SK-N-SH (cell line): Measurements from ENCODE around the gene MXD3. TPM values are rescaled to one million over a fixed set of nuclear protein-coding genes. Genes with fewer than 3 reads are reported as not detected.

ENCODE experiments used
- CTCF ChIA-PET: fragments of 300-600, 350-600 bp; formaldehyde crosslinking; extraction: SDS; loops from one replicate; lab custom pipeline; 2021; lab: Yijun Ruan, JAX
- POLR2A ChIA-PET: fragments of 350-600 bp; sonication (Branson Sonifier 250); formaldehyde crosslinking; extraction: SDS; loops from one replicate; lab custom pipeline; 2020; ENCODE audit warnings: antibody characterized with exemption, inconsistent platforms; lab: Yijun Ruan, JAX
- DNase-seq: peaks from one replicate; pipeline ENCODE4 v3.0.0; 2012
- H2AFZ ChIP-seq: fragments of 200-600 bp; sonication (generic); 2 replicates; pipeline ENCODE4 v1.8.1; 2016; ENCODE audit warnings: antibody characterized with exemption, mild to moderate bottlenecking, low read depth
- H3F3A ChIP-seq: fragments of 200-600 bp; sonication (generic); replicated peaks from 2 replicates; pipeline ENCODE3; 2016; ENCODE audit warnings: antibody characterized with exemption, mild to moderate bottlenecking; ENCODE audit not compliant: insufficient read depth
- H3K27ac ChIP-seq, 2 experiments: fragments of 200-500 bp in 1 of 2; fragments of 200-600 bp in 1 of 2; sonication (Bioruptor generic) in 1 of 2; sonication (generic), shearing (Covaris generic) in 1 of 2; 2 replicates each; pipeline versions ENCODE4 v1.5.1 to v1.6.1; 2014 to 2016; ENCODE audit warnings: low read depth in 2 of 2, inconsistent platforms in 1 of 2, low read length in 1 of 2, mild to moderate bottlenecking in 1 of 2, mixed read lengths in 1 of 2
- H3K27me3 ChIP-seq: fragments of 200-600 bp; sonication (generic), shearing (Covaris generic); 2 replicates; pipeline ENCODE4 v1.6.1; 2016; ENCODE audit warnings: mixed run types; ENCODE audit not compliant: insufficient read depth
- H3K36me3 ChIP-seq, 2 experiments: fragments of 200-500 bp in 1 of 2; fragments of 200-600 bp in 1 of 2; sonication (Bioruptor generic) in 1 of 2; sonication (generic) in 1 of 2; replicated peaks in 1 of 2; 2 replicates each; pipeline versions ENCODE3 to v1.5.1; 2014 to 2016; ENCODE audit warnings: low read length in 1 of 2, mild to moderate bottlenecking in 1 of 2; ENCODE audit not compliant: insufficient read depth in 2 of 2, control insufficient read depth in 1 of 2
- H3K4me1 ChIP-seq, 2 experiments: fragments of 200-500 bp in 1 of 2; fragments of 200-600 bp in 1 of 2; sonication (Bioruptor generic) in 1 of 2; sonication (generic), shearing (Covaris generic) in 1 of 2; 2 replicates each; pipeline versions ENCODE4 v1.5.1 to v1.6.1; 2014 to 2016; ENCODE audit warnings: low read depth in 1 of 2, low read length in 1 of 2, mixed run types in 1 of 2; ENCODE audit not compliant: insufficient read depth in 2 of 2, control insufficient read depth in 1 of 2
- H3K4me2 ChIP-seq: fragments of 200-600 bp; sonication (generic), shearing (Covaris generic); 2 replicates; pipeline ENCODE4 v1.6.1; 2017; ENCODE audit warnings: mixed run types
- H3K4me3 ChIP-seq, 2 experiments: fragments of 200-500 bp in 1 of 2; fragments of 200-600 bp in 1 of 2; sonication (Bioruptor generic) in 1 of 2; sonication (generic), shearing (Covaris generic) in 1 of 2; 2 replicates each; pipeline versions ENCODE4 v1.5.1 to v1.8.1; 2014 to 2016; ENCODE audit warnings: low read depth in 2 of 2, inconsistent platforms in 1 of 2, low read length in 1 of 2, mild to moderate bottlenecking in 1 of 2, mixed read lengths in 1 of 2, moderate library complexity in 1 of 2
- H3K79me2 ChIP-seq: fragments of 200-600 bp; sonication (generic); 2 replicates; pipeline ENCODE4 v1.8.1; 2017; ENCODE audit warnings: mild to moderate bottlenecking; ENCODE audit not compliant: insufficient read depth
- H3K9ac ChIP-seq: fragments of 200-600 bp; sonication (generic); 2 replicates; pipeline ENCODE4 v1.6.1; 2017; ENCODE audit warnings: mixed run types
- H3K9me2 ChIP-seq: fragments of 200-600 bp; sonication (generic); 2 replicates; pipeline ENCODE4 v1.6.1; 2017; ENCODE audit warnings: mixed run types
- H3K9me3 ChIP-seq: fragments of 200-600 bp; sonication (generic); 2 replicates; pipeline ENCODE4 v1.6.1; 2017; ENCODE audit warnings: mixed run types, mild to moderate bottlenecking, moderate library complexity
- H4K20me1 ChIP-seq: fragments of 200-600 bp; sonication (generic); 2 replicates; pipeline ENCODE4 v1.6.1; 2017; ENCODE audit warnings: mild to moderate bottlenecking, mixed run types; ENCODE audit not compliant: insufficient read depth
- CHD2 ChIP-seq: fragments of 150-350 bp; IDR thresholded peaks from 2 replicates; pipeline ENCODE4 v1.6.1; 2018; ENCODE audit warnings: low read length; ENCODE audit not compliant: partially characterized antibody
- CTCF ChIP-seq: fragments of 200-600 bp; sonication (generic); IDR thresholded peaks from 2 replicates; pipeline ENCODE4 v1.6.1; 2017; ENCODE audit warnings: antibody characterized with exemption, mild to moderate bottlenecking, moderate library complexity
- ELF1 ChIP-seq: IDR thresholded peaks from 2 replicates; pipeline ENCODE4 v1.4.0; 2012
- EZH2phosphoT487 ChIP-seq: fragments of 200-600 bp; sonication (generic); IDR thresholded peaks from 2 replicates; pipeline ENCODE4 v1.6.1; 2017; ENCODE audit warnings: low read depth, mixed run types, mild to moderate bottlenecking, antibody characterized with exemption, moderate library complexity, borderline replicate concordance
- FOSL2 ChIP-seq: IDR thresholded peaks from 2 replicates; pipeline ENCODE4 v1.4.0; 2012; ENCODE audit warnings: low read depth, mild to moderate bottlenecking, moderate library complexity, borderline replicate concordance
- FOXJ3 ChIP-seq: sonication (generic); formaldehyde crosslinking; IDR thresholded peaks from 2 replicates; pipeline ENCODE4 v1.5.1; 2020; ENCODE audit warnings: mild to moderate bottlenecking, missing genetic modification reagents
- FOXM1 ChIP-seq: IDR thresholded peaks from 2 replicates; pipeline ENCODE4 v1.4.0; 2012; ENCODE audit warnings: low read depth, mild to moderate bottlenecking
- GATA2 ChIP-seq: sonication (generic); formaldehyde crosslinking; IDR thresholded peaks from 2 replicates; pipeline ENCODE4 v1.5.0; 2020; ENCODE audit warnings: mild to moderate bottlenecking, missing genetic modification reagents
- IRF3 ChIP-seq: fragments of 150-350 bp; IDR thresholded peaks from 2 replicates; pipeline ENCODE4 v1.6.1; 2016; ENCODE audit warnings: mild to moderate bottlenecking, low read depth, low read length
- JUND ChIP-seq: IDR thresholded peaks from 2 replicates; pipeline ENCODE4 v1.4.0; 2012
- MXI1 ChIP-seq: IDR thresholded peaks from 2 replicates; pipeline ENCODE4 v1.6.1; 2012; ENCODE audit warnings: mild to moderate bottlenecking, low read depth, low read length, improper control_type of control experiment
- PBX3 ChIP-seq: IDR thresholded peaks from 2 replicates; pipeline ENCODE4; 2012
- RAD21 ChIP-seq: IDR thresholded peaks from 2 replicates; pipeline ENCODE4 v1.6.1; 2012; ENCODE audit warnings: mild to moderate bottlenecking, low read length
- REST ChIP-seq: IDR thresholded peaks from 2 replicates; pipeline ENCODE4 v1.6.1; 2012; ENCODE audit warnings: mild to moderate bottlenecking, low read depth, low read length, moderate library complexity
- RFX5 ChIP-seq: IDR thresholded peaks from 2 replicates; pipeline ENCODE4 v1.6.1; 2012; ENCODE audit warnings: mild to moderate bottlenecking, improper control_type of control experiment, low read length
- TCF12 ChIP-seq: IDR thresholded peaks from 2 replicates; pipeline ENCODE4 v1.4.0; 2012
- TEAD4 ChIP-seq: IDR thresholded peaks from 2 replicates; pipeline ENCODE4 v1.4.0; 2012; ENCODE audit warnings: mild to moderate bottlenecking, borderline replicate concordance; ENCODE audit not compliant: insufficient read depth
- USF1 ChIP-seq: IDR thresholded peaks from 2 replicates; pipeline ENCODE4 v1.4.0; 2012; ENCODE audit warnings: low read depth, borderline replicate concordance
- USF2 ChIP-seq: fragments of 150-350 bp; IDR thresholded peaks from 2 replicates; pipeline ENCODE4 v1.6.1; 2017; ENCODE audit warnings: antibody characterized with exemption, low read length, low read depth, borderline replicate concordance
- ZBTB33 ChIP-seq: IDR thresholded peaks from 2 replicates; pipeline ENCODE4 v1.4.0; 2012; ENCODE audit warnings: low read depth, borderline replicate concordance
- WGBS: methylation state at CpG from one replicate; pipeline ENCODE4 v1.1.6; 2017; ENCODE audit warnings: low lambda C conversion rate; 5-methylcytosine and 5-hydroxymethylcytosine counted together
- polyA plus RNA-seq, 3 experiments: library from polyadenylated mRNA; depleted of rRNA; stranded (reverse); fragments of >200 nt; gene quantifications; 2 replicates each; pipeline ENCODE4 v1.2.3, GENCODE V29; 2012

The MXD3 gene
- polyA plus RNA-seq, 1 of the 3 experiments (the other 2 are of a cell fraction), result 22.6 TPM

GRCh38 chr5:177336603-177337494, 25.2 kb upstream of the MXD3 start:
- no peak for DNase-seq
- 94% methylated on average over 21 of the region's 36 CpGs for WGBS
- H3K9ac ChIP-seq, result no peak overlapping the region
- H3F3A ChIP-seq, result no peaks in the 10 kb centered on the region
- no peaks in the 10 kb centered on the region for H3K9me3 ChIP-seq
- H3K36me3 ChIP-seq, result peaks cover 7 to 75% of the 10 kb centered on the region in 2 experiments
- no peak overlapping the region for H3K4me2 ChIP-seq
- ChIA-PET CTCF (interaction anchor here (0.9 to 4.4 kb wide), 6 partner anchors 12 to 224 kb away, joined by 3 to 23 read pairs (median 4); no protein-coding TSS in a partner anchor), POLR2A (no interaction called here)
- H3K27ac ChIP-seq, result no peak overlapping the region
- no peaks in the 10 kb centered on the region for H3K27me3 ChIP-seq
- no peaks in the 10 kb centered on the region for H3K9me2 ChIP-seq
- no peak overlapping the region for H3K4me3 ChIP-seq
- H4K20me1 ChIP-seq, result peaks cover 4% of the 10 kb centered on the region; the same call in 1 of the 2 replicates
- TF ChIP-seq RAD21 (no peak), TCF12 (no peak), CTCF (no peak), JUND (no peak), TEAD4 (no peak), USF2 (no peak), FOXM1 (no peak), MXI1 (no peak), REST (no peak), ZBTB33 (no peak), FOXJ3 (CRISPR knock-in tag) (no peak), USF1 (no peak), ELF1 (no peak), GATA2 (CRISPR knock-in tag) (no peak), IRF3 (no peak), EZH2phosphoT487 (no peak), PBX3 (no peak), CHD2 (no peak), FOSL2 (no peak), RFX5 (no peak)
- H2AFZ ChIP-seq, result no peak overlapping the region
- H3K79me2 ChIP-seq, result peaks cover 25% of the 10 kb centered on the region; the same call in 1 of the 2 replicates
- H3K4me1 ChIP-seq, result no peaks in the 10 kb centered on the region
